GM12878 (cell line): ENCODE results near the gene SPINK1. TPM values are rescaled to one million over a fixed set of nuclear protein-coding genes. Genes with fewer than 3 reads are reported as not detected.

ENCODE experiments used
- ATAC-seq: fragments of 200-7000 bp; cut with Tn5 transposase; 3 replicates; pipeline ENCODE4 v1.9.1; 2020; ENCODE audit warnings: mild to moderate bottlenecking, moderate library complexity
- BruUV-seq: library from RNA; stranded (reverse); fragments of 400-500 nt; replicated peaks from 2 replicates; lab custom pipeline; 2021; lab: Mats Ljungman, UMichigan
- CTCF ChIA-PET: fragments of 300-600 bp; sonication (Branson Sonifier 250); formaldehyde crosslinking; extraction: SDS; loops from one replicate; lab custom pipeline; 2021; ENCODE audit warnings: inconsistent platforms; lab: Yijun Ruan, JAX
- POLR2A ChIA-PET: fragments of 350-600 bp; formaldehyde crosslinking; extraction: SDS; loops from one replicate; lab custom pipeline; 2021; ENCODE audit warnings: inconsistent platforms; lab: Charles Lee
- RAD21 ChIA-PET: fragments of 300-600 bp; sonication (Branson Sonifier 250); formaldehyde crosslinking; loops from one replicate; lab custom pipeline; 2023; ENCODE audit warnings: antibody characterized with exemption; ENCODE audit not compliant: unreplicated experiment; lab: Charles Lee
- SMC1A ChIA-PET: fragments of 300-600 bp; sonication (Branson Sonifier 250); formaldehyde crosslinking; loops from one replicate; lab custom pipeline; 2023; ENCODE audit not compliant: unreplicated experiment, uncharacterized antibody; lab: Charles Lee
- DNase-seq: peaks from one replicate; pipeline ENCODE4 v3.0.0-alpha.2; 2011; ENCODE audit warnings: low read depth, low spot score
- FAIRE-seq: peaks from 3 replicates; lab custom pipeline; 2011; peaks lifted over from hg19 to GRCh38; lab: Jason Lieb, UNC
- H2AFZ ChIP-seq: 2 replicates; pipeline ENCODE4 v1.6.0; 2011; ENCODE audit warnings: low read depth, low read length, control low read depth; ENCODE audit not compliant: control insufficient read depth
- H3K27ac ChIP-seq: 2 replicates; pipeline ENCODE4 v1.5.1; 2011; ENCODE audit warnings: control low read depth; ENCODE audit not compliant: control insufficient read depth, insufficient read depth
- H3K27me3 ChIP-seq, 2 experiments: replicated peaks in 1 of 2; 2 replicates each; pipeline versions ENCODE4 v1.6.0 to v1.6.1; 2011; ENCODE audit warnings: low read length in 1 of 2; ENCODE audit not compliant: control insufficient read depth in 2 of 2, insufficient read depth in 2 of 2
- H3K36me3 ChIP-seq, 2 experiments: 2 replicates each; pipeline ENCODE4 v1.5.1; 2011; ENCODE audit warnings: low read length in 1 of 2; ENCODE audit not compliant: control insufficient read depth in 2 of 2, insufficient read depth in 2 of 2
- H3K4me1 ChIP-seq: 2 replicates; pipeline ENCODE4 v1.6.1; 2011; ENCODE audit warnings: mild to moderate bottlenecking, low read length, moderate library complexity, mixed read lengths; ENCODE audit not compliant: control insufficient read depth, insufficient read depth
- H3K4me2 ChIP-seq: 2 replicates; pipeline ENCODE4 v1.6.0; 2011; ENCODE audit warnings: control low read depth; ENCODE audit not compliant: control insufficient read depth, insufficient read depth
- H3K4me3 ChIP-seq: fragments of 200-600 bp; sonication (generic); 2 replicates; pipeline ENCODE4 v1.5.1; 2016
- H3K79me2 ChIP-seq: 2 replicates; pipeline ENCODE4 v1.6.0; 2011; ENCODE audit warnings: low read length; ENCODE audit not compliant: control insufficient read depth, insufficient read depth
- H3K9ac ChIP-seq: 2 replicates; pipeline ENCODE4 v1.8.0; 2011; ENCODE audit warnings: low read length, control low read depth, mixed read lengths; ENCODE audit not compliant: control insufficient read depth, insufficient read depth
- H3K9me3 ChIP-seq: replicated peaks from 3 replicates; pipeline ENCODE4 v1.5.1; 2011; ENCODE audit warnings: mild to moderate bottlenecking, low read length; ENCODE audit not compliant: control insufficient read depth, insufficient read depth
- H4K20me1 ChIP-seq: 2 replicates; pipeline ENCODE4 v1.6.0; 2011; ENCODE audit not compliant: control insufficient read depth, insufficient read depth
- ATF2 ChIP-seq: IDR thresholded peaks from 2 replicates; pipeline ENCODE4 v1.6.1; 2012; ENCODE audit warnings: low read length, inconsistent platforms
- CREB1 ChIP-seq: IDR thresholded peaks from 2 replicates; pipeline ENCODE4 v1.6.1; 2012; ENCODE audit warnings: low read depth, mild to moderate bottlenecking, inconsistent platforms
- IRF3 ChIP-seq: fragments of 450-650 bp; IDR thresholded peaks from 2 replicates; pipeline ENCODE4 v1.6.1; 2014; ENCODE audit warnings: mild to moderate bottlenecking
- MAX ChIP-seq: IDR thresholded peaks from 2 replicates; pipeline ENCODE4 v1.6.1; 2012; ENCODE audit warnings: low read depth, low read length, improper control_type of control experiment
- NRF1 ChIP-seq: conservative IDR thresholded peaks from 2 replicates; pipeline ENCODE4 v1.6.1; 2011; ENCODE audit warnings: mild to moderate bottlenecking, low read depth, low read length, improper control_type of control experiment
- SUPT20H ChIP-seq: IDR thresholded peaks from 2 replicates; pipeline ENCODE4 v1.6.1; 2011; ENCODE audit warnings: low read depth, mild to moderate bottlenecking, low read length, moderate library complexity, borderline replicate concordance; ENCODE audit not compliant: control insufficient read depth
- SUZ12 ChIP-seq: fragments of 200-600 bp; sonication (generic); IDR thresholded peaks from one replicate; pipeline ENCODE4 v1.6.1; 2018; ENCODE audit warnings: antibody characterized with exemption, mild to moderate bottlenecking; ENCODE audit not compliant: unreplicated experiment
- TBL1XR1 ChIP-seq: IDR thresholded peaks from 2 replicates; pipeline ENCODE4 v1.6.1; 2012; ENCODE audit warnings: low read depth, low read length, improper control_type of control experiment
- ZNF592 ChIP-seq: fragments of 450-650 bp; IDR thresholded peaks from 2 replicates; pipeline ENCODE4 v1.6.1; 2017; ENCODE audit warnings: mild to moderate bottlenecking, moderate library complexity
- ZNF687 ChIP-seq: fragments of 450-650 bp; IDR thresholded peaks from 2 replicates; pipeline ENCODE4 v1.6.1; 2017; ENCODE audit warnings: mild to moderate bottlenecking, moderate library complexity
- WGBS: methylation state at CpG from one replicate; pipeline ENCODE4 v1.1.6; 2016; ENCODE audit warnings: low lambda C conversion rate; ENCODE audit not compliant: insufficient replicate concordance, insufficient coverage; ENCODE audit errors: missing lambda C conversion rate; 5-methylcytosine and 5-hydroxymethylcytosine counted together
- in situ Hi-C: fragments of 300-500 bp; cut with MboI; formaldehyde crosslinking; loops from 9 replicates; pipeline ENCODE4 v1.14.3; 2018; ENCODE audit warnings: mixed read lengths
- intact Hi-C: fragments of 100-400 bp; cut with micrococcal nuclease; formaldehyde crosslinking; loops from one replicate; pipeline ENCODE4 v1.14.2; 2022; ENCODE audit not compliant: unreplicated experiment
- polyA plus RNA-seq, 11 experiments: library from polyadenylated mRNA; depleted of rRNA in 4 of 11; unstranded in 6 of 11; stranded (reverse) in 5 of 11; fragments of >200 nt; fragmentation: Nextera tagmentation in 4 of 11; fragmentation: Illumina TruSeq in 1 of 11; extraction: Ambion mirVana in 4 of 11; extraction: Trizol in 1 of 11; gene quantifications; 1 replicate in 1 of 11; 2 replicates in 10 of 11; pipeline versions ENCODE4 v1.2.1 to v1.2.3, GENCODE V29; 2011 to 2016; ENCODE audit warnings: inconsistent platforms in 2 of 11, missing spikeins in 2 of 11, low read depth in 1 of 11
- total RNA-seq, 4 experiments: library from RNA; depleted of rRNA in 3 of 4; stranded (reverse); fragments of >200 nt in 3 of 4; fragmentation: Illumina TruSeq in 1 of 4; extraction: Trizol in 1 of 4; gene quantifications; 2 replicates each; pipeline versions ENCODE4 v1.2.1 to v1.2.3, GENCODE V29; 2013 to 2021

SPINK1 gene
- total and polyA plus RNA-seq, 10 of the 15 experiments (the other 5 are each of a cell fraction or from before 2014, with no cell fraction given) = 3.6 TPM; not detected in 9

GRCh38 chr5:147878066-147878759 lies 46.7 kb upstream of the SPINK1 start, which contains the start of gene SCGB3A2 (continued):
- no peak for TF ChIP-seq SUPT20H

- Histone ChIP-seq H3K9ac (no peak overlapping the region), H3K79me2 (no peaks in the 10 kb centered on the region), H3K4me2 (no peak overlapping the region), H3K36me3 (no peaks in the 10 kb centered on the region), H3K27me3 (peaks cover 0 to 3% of the 10 kb centered on the region in 2 experiments; a peak in 1 of 4 replicates), H2AFZ (no peak overlapping the region), H4K20me1 (no peaks in the 10 kb centered on the region), H3K4me1 (no peaks in the 10 kb centered on the region), H3K4me3 (no peak overlapping the region), H3K9me3 (no peaks in the 10 kb centered on the region), H3K27ac (no peak overlapping the region)
- no TSS peak for BruUV-seq
- DNase-seq (no peak), FAIRE-seq (no peak), ATAC-seq (no peak)
- RAD21 ChIA-PET = no interaction called here
- intact Hi-C loops = no loop called here
- POLR2A ChIA-PET = no interaction called here
- in situ Hi-C loops = no loop called here
- 3% methylated on average over 2 of the region's 2 CpGs for WGBS
- CTCF ChIA-PET = no interaction called here
- SMC1A ChIA-PET = no interaction called here
- TF ChIP-seq IRF3 (no peak), TBL1XR1 (no peak), ZNF687 (no peak), CREB1 (no peak), ATF2 (no peak), ZNF592 (no peak), NRF1 (no peak), SUZ12 (no peak), MAX (no peak)
Measured at GRCh38 chr5:147876626-147877025, 45.2 kb upstream of the SPINK1 start.
